Glomerular visceral epithelial cell (primary cell): ENCODE results near the gene KREMEN1.
"Not testable (repeated sequence)": the region's sequence is repeated elsewhere in the genome, so short reads cannot be mapped to it uniquely, and the experiment has no call there.

ENCODE experiments used
- DNase-seq: peaks from one replicate; pipeline ENCODE4 v3.0.0-alpha.2; 2016; ENCODE audit errors: extremely low spot score

KREMEN1 gene, protein sequence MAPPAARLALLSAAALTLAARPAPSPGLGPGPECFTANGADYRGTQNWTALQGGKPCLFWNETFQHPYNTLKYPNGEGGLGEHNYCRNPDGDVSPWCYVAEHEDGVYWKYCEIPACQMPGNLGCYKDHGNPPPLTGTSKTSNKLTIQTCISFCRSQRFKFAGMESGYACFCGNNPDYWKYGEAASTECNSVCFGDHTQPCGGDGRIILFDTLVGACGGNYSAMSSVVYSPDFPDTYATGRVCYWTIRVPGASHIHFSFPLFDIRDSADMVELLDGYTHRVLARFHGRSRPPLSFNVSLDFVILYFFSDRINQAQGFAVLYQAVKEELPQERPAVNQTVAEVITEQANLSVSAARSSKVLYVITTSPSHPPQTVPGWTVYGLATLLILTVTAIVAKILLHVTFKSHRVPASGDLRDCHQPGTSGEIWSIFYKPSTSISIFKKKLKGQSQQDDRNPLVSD

GRCh38 chr22:29072979-29073617 is at the start of gene KREMEN1:
Gene KREMEN1, plus strand, starts transcription at chr22:29073035. Its CDS starts 96 bp downstream, at chr22:29073131.
- DNase-seq, result no peak

GRCh38 chr22:29023172-29023796 is 49.6 kb upstream of the KREMEN1 start:
- DNase-seq, result no peak

GRCh38 chr22:29026579-29026978 is 46.3 kb upstream of the KREMEN1 start:
- no peak for DNase-seq

GRCh38 chr22:29028468-29028867 is 44.4 kb upstream of the KREMEN1 start:
- DNase-seq, result no peak

DNA sequence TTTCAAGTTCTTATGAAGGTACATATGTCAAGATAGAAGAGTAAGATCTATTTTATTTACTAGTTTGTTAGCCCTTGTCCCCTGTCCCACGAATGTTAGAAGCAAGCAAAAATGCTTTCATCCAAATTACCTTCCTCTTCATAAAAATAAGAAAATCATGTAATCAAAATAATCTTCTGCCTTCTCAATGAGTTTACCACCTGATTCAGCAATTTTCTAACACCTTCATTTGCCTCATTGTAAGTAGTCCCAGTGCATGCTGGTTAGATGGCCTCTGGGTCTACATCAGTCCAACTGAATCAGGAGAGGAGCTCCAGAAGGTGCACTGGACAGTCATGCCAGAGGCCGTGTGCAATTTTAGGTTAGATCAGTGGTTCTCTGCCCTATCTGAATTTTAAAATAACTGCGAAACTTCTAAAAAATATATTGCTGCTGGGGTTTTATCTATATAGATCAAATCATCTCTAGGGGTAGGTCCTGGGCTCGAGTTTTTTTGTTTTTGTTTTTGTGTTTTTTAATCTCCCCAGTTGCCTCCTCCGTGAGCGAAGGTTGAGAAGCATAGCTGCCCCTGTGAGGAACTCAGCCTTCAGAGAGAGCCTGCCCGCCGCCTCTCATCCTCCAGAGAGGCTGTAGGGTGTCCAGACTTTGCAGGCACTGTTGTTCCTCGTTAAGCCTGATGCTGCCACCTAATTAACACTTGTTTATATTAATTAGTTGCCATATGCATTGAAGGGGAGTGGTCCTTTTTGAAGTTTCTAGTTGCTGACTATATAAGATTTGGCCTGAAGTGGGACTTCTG is 43.4 kb upstream of the KREMEN1 start:
- no peak for DNase-seq

- DNase-seq, result no peak
Measured at GRCh38 chr22:29030016-29030617, 42.7 kb upstream of the KREMEN1 start.

DNA sequence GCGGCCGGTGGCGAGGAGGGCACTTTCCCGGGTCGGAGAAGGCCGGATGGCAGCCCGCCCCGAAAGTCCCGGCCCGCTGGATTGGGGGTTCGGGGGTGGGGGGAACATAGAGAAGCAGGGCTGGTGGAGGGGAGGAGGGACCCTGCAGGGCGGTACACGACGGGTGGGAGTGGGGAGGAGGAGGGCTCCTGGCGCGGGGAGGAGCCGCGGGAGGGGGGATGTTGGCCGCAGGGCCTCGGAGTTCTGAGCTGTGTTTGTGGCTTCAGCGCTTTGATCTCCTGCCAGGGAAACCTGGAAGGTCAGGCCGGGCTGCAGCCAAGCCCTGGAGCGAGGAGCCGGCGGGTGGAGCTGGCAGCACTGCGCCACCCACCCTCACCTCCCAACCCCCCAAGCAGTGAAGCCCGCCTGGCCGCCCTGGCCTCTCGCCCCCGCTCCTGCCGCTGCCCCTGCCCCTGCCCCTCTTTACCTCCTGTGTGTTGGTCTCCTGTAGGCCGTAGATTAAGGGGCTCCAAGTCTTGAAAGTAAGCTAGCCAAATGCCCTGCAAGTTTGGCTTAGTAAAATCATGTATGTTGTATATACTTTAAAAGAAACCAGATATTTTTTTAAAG is 42.1 kb upstream of the KREMEN1 start:
- peak; percentile 94 for DNase-seq

GRCh38 chr22:29031227-29032011 is 41.4 kb upstream of the KREMEN1 start:
- DNase-seq, result peak; percentile 98

- DNase-seq, result no peak
Measured at GRCh38 chr22:29032014-29032475, 40.8 kb upstream of the KREMEN1 start.

- peak; percentile 33 for DNase-seq
Measured at GRCh38 chr22:29032584-29032983, 40.3 kb upstream of the KREMEN1 start.

DNA sequence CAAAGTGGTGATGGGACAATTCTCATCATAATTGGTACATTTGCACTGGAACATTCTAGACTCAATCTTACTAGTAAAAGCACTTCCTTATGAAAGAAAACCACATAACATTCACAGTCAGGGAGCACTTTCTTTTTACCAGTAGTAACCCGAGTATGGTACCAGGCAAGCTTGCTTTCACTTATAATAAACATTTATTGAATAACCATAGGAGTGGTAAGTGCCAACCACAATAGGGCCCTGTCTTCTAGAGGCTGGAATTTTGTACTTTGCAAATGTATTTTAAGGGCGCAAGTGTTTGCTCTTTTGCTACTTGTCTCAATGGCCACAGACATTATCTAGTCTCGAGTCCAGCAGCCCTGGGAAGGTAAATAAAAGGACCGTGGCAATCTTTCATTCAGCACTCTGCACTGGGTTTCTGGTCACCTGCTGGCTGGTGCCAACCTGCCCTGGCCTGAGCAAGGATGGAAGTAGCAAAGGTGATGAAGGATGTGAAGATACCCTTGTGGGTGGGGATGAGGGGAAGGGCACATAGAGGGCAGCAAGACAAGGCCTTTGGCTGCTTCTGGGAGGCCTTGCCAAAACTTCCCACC is 35.4 kb upstream of the KREMEN1 start:
- DNase-seq, result no peak

GRCh38 chr22:29039148-29039547 is 33.7 kb upstream of the KREMEN1 start:
- DNase-seq, result no peak

DNA sequence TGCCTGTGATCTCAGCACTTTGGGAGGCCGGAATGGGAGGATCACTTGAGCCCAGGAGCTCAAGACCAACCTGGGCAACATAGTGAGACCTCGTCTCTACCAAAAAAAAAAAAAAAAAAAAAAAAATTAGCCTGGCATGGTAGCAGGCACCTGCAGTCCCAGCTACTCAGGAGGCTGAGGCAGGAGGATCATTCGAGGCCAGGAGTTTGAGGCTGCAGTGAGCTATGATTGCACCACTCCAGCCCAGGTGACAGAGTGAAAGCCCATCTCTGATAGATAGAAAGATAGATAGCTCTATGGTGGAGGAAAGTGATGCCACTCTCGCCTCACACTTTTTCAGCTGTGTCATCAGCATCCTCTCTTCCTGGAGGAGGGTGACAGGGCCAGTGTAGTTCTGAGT is 33.2 kb upstream of the KREMEN1 start:
- DNase-seq, result not testable (repeated sequence)

GRCh38 chr22:29040385-29041275 is 32.2 kb upstream of the KREMEN1 start:
- peak; percentile 78 for DNase-seq

- DNase-seq, result peak; percentile 31
Measured at GRCh38 chr22:29041408-29041807, 31.4 kb upstream of the KREMEN1 start.

DNA sequence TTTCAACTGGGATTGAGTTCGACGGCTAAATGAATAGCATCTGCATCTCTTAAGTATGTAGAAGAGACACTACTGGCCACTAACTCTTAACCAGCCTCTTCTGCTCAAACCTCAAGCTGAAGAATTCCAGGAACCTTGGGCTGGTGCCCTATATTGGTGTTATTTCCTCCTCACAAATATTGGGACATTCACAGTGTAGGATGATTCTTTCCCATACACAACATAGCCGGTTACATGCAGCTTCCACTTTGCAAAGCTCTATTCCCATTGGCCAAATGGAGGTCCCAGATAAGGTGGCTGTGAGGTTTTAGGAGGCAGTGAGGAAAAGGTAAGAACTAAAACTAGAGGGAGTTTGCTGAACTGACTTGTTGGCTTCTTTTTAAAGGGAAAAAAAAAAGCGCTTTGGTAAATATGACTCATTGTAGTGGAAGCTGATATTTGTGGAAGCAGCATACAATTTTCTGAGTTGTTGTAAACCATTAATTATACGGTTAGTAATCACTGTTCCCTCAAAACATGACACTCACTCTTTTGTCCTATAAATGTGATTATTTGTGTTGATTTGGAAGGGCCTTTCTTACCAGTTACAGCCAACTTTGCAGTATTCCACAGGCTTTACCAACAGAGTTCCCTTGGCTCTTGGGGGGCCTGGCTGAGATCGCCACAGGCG is 28.8 kb upstream of the KREMEN1 start:
- peak; percentile 34 for DNase-seq

GRCh38 chr22:29044657-29045176 is 28.1 kb upstream of the KREMEN1 start:
- peak; percentile 81 for DNase-seq
